ENCODE data around the gene C17orf67.

DNA sequence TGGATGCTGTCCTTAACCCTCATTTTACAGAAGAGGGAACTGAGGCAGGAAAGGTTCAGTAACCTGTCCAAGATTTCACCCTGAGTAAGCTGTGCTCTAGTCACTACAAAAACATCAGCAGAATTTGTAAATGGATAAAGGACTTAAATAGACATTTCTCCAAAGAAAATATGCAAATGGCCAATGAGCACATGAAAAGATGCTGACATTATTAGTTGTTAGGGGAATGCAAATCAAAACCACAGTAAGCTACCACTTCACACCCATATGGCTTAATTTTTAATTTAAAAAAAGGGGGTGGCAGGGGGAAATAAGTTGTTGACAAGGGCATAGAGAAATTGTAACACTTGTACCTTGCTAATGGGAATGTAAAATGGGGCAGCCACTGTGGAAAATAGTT, 51.4 kb downstream of the C17orf67 start:
- TF ChIP-seq POLR2A (IDR thresholded peaks at IDR 0.05; ENCODE audit: extremely low read depth, insufficient read length) (no peak), MAX (IDR thresholded peaks at IDR 0.05; ENCODE audit: low read depth, low read length) (no peak), MYC (IDR thresholded peaks at IDR 0.05; ENCODE audit: low read depth, low read length) (no peak)
- TF ChIP-seq, protein P1, sequence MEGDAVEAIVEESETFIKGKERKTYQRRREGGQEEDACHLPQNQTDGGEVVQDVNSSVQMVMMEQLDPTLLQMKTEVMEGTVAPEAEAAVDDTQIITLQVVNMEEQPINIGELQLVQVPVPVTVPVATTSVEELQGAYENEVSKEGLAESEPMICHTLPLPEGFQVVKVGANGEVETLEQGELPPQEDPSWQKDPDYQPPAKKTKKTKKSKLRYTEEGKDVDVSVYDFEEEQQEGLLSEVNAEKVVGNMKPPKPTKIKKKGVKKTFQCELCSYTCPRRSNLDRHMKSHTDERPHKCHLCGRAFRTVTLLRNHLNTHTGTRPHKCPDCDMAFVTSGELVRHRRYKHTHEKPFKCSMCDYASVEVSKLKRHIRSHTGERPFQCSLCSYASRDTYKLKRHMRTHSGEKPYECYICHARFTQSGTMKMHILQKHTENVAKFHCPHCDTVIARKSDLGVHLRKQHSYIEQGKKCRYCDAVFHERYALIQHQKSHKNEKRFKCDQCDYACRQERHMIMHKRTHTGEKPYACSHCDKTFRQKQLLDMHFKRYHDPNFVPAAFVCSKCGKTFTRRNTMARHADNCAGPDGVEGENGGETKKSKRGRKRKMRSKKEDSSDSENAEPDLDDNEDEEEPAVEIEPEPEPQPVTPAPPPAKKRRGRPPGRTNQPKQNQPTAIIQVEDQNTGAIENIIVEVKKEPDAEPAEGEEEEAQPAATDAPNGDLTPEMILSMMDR (IDR thresholded peaks at IDR 0.05; ENCODE audit: low read depth, low read length), result no peak

Measured in NB4 (cell line).